Fibroblast of the aortic adventitia (primary cell): ENCODE data around the gene DCDC2. TPM values are rescaled to one million over a fixed set of nuclear protein-coding genes. Genes with fewer than 3 reads are reported as not detected.

Experiments
- DNase-seq: peaks from one replicate; pipeline ENCODE4 v3.0.0-alpha.2; 2010; ENCODE audit warnings: low read depth
- H3K4me3 ChIP-seq: 2 replicates; pipeline ENCODE4 v1.5.1; 2011; ENCODE audit warnings: low read depth, mild to moderate bottlenecking, control low read depth, low read length, moderate library complexity
- CTCF ChIP-seq: IDR thresholded peaks from 2 replicates; pipeline ENCODE4 v1.5.1; 2011; ENCODE audit warnings: mild to moderate bottlenecking, low read length, control low read depth, inconsistent platforms; ENCODE audit not compliant: insufficient read depth
- total RNA-seq: library from RNA; depleted of rRNA; stranded (reverse); fragments of >200 nt; gene quantifications from 2 replicates; pipeline ENCODE4 v1.2.3, GENCODE V29; 2012; ENCODE audit warnings: low replicate concordance

The DCDC2 gene
- total RNA-seq, 1 donor: not detected

GRCh38 chr6:24229696-24230405, 128.0 kb downstream of the DCDC2 start:
- DNase-seq: no peak
- H3K4me3 ChIP-seq: no peak overlapping the region
- no peak for TF ChIP-seq CTCF

GRCh38 chr6:24228681-24229255, 129.1 kb downstream of the DCDC2 start:
- no peak for TF ChIP-seq CTCF
- DNase-seq: no peak
- no peak overlapping the region for H3K4me3 ChIP-seq

DNA sequence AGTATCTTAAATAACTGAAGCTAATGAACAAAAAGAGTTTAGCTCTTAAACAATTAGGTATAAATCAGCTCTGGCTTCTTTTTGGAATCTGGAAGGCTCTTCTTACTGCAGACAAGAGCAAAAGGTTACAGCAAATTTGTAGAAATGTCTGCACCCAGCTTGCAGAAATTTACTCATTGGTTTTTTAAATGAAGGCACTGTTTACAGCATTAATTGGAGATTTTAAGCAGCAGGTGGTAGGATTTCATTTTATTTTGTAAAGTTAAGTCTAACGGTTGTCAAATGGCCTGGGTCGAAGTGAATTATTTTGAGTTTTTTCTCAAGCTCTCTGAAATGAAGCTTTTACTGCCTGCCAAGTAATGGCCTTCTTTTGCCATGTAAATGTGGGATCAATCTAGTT, 129.7 kb downstream of the DCDC2 start:
- DNase-seq: no peak
- H3K4me3 ChIP-seq: no peak overlapping the region
- no peak for TF ChIP-seq CTCF

DNA sequence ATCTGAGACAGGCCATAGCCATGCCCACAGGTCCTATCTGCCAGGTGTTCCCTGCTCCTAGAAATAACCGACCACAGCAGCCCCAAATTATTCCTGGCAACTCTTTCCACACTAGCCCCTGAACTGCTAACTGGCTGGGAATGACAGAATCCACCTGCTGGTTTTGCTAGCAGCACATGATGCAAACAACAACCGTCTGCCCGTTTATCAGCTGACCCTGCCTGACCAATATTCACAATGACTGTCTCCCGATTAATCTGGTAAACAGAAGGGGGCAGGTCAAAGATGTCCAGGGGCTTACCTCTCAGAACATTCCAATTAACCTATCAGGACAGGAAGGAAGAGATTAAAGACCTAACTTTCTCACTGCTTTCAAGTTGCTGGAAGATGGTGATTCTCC, 130.3 kb downstream of the DCDC2 start:
- DNase-seq: no peak
- H3K4me3 ChIP-seq: no peak overlapping the region
- TF ChIP-seq CTCF: no peak

- DNase-seq: no peak
- no peak overlapping the region for H3K4me3 ChIP-seq
- TF ChIP-seq CTCF: no peak
Observed at GRCh38 chr6:24226541-24226940, 131.3 kb downstream of the DCDC2 start.

DNA sequence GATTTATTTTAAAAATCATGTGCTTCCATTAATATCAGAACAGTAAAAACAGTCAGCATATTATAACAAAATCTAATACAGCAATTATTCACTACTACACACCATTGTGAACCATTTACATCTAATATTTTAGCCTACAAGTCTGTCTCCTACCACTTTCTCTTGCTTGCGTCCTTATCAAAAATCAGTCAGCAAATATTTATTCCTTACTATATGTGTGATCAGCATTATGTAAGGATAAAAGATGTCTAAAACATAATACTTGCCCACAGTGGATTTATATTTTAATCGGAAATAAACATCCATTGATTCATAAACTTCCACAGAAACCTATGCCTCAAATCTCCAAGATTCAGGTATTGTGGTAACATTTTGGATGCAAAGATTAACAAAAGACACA, 132.0 kb downstream of the DCDC2 start:
- no peak overlapping the region for H3K4me3 ChIP-seq
- DNase-seq: no peak
- no peak for TF ChIP-seq CTCF
